Omental fat pad (tissue), 4 donors: ENCODE data around the gene CFAP77. TPM values are rescaled to one million over a fixed set of nuclear protein-coding genes. Genes with fewer than 3 reads are reported as not detected.

ENCODE experiments used
- ATAC-seq: fragments of 150-250 bp; one replicate; pipeline ENCODE4 v1.9.1; 2016; ENCODE audit warnings: mild to moderate bottlenecking, moderate library complexity; ENCODE audit not compliant: low FRiP score
- DNase-seq: peaks from one replicate; pipeline ENCODE4 v3.0.0-alpha.2; 2019; ENCODE audit warnings: low spot score
- total RNA-seq, 4 donors: library from RNA; depleted of rRNA; stranded (reverse); fragments of >200 nt; gene quantifications; one replicate each; pipeline ENCODE4 v1.1.0, GENCODE V29; 2016
- TF ChIP-seq, protein P1 (sequence below), 3 donors: fragments of 450-650 bp; IDR thresholded peaks; one replicate each; pipeline ENCODE4 v1.5.1; 2016 to 2017; ENCODE audit warnings: antibody characterized with exemption in 3 of 3, mild to moderate bottlenecking in 3 of 3, moderate library complexity in 2 of 3

Gene CFAP77
- total RNA-seq, 4 donors from 2014 or later = not detected

DNA sequence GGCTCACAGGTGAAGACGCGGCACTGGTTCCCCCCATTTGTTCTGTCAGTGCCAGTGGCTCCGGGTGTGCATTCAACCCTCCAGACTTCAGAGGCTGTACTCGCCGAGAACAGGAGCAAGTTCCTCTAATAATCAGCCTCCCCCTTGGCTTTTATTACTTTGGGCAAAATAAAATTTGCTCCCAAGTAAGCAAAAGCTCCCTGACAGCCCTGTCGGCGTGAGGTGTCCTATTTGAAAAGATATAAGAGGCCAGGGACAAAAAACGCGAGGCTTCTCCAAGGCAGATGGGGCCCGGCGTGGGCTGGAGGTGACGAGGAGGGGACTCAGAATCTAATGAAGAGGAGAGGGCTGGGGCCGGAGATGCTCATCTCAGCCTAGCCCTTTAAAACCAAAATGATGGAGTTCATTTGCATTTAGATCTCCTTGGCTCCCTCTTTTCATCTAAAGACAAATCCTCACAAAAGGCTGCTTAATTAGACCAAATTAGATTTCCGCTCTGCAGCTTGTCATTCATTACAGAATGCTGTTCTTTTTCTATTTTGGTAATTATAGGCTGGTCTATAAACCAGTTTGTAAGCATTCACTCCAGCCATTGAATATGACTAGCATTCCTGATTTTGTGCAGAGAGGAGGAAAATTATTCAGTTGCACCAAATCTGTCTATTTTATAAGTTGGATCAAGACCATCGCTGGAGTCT lies 68.5 kb downstream of the CFAP77 start:
- no peak for ATAC-seq
- DNase-seq = no peak
- TF ChIP-seq, protein P1, sequence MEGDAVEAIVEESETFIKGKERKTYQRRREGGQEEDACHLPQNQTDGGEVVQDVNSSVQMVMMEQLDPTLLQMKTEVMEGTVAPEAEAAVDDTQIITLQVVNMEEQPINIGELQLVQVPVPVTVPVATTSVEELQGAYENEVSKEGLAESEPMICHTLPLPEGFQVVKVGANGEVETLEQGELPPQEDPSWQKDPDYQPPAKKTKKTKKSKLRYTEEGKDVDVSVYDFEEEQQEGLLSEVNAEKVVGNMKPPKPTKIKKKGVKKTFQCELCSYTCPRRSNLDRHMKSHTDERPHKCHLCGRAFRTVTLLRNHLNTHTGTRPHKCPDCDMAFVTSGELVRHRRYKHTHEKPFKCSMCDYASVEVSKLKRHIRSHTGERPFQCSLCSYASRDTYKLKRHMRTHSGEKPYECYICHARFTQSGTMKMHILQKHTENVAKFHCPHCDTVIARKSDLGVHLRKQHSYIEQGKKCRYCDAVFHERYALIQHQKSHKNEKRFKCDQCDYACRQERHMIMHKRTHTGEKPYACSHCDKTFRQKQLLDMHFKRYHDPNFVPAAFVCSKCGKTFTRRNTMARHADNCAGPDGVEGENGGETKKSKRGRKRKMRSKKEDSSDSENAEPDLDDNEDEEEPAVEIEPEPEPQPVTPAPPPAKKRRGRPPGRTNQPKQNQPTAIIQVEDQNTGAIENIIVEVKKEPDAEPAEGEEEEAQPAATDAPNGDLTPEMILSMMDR (IDR thresholded peaks at IDR 0.05) = no peak

DNA sequence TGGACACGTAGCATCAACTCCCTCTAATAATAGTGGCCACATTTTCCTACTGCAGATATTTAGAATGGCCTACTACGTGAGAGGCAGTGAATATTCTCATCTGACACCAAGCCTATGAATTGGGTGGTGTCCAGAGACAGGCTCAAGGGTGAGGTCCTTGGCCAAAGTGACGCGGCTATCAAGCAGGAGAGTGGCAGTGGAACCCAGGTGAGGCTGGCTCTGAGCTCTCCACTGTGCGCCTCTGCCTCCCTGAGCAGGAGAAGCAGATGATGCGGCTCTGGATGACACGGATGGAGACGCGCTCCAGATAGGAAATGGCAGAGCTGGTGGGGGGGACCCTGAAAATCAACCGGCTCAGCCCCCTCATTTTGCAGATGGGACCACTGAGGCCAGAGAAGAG lies 69.7 kb downstream of the CFAP77 start:
- TF ChIP-seq, protein P1 (IDR thresholded peaks at IDR 0.05) = no peak
- ATAC-seq = no peak
- no peak for DNase-seq

DNA sequence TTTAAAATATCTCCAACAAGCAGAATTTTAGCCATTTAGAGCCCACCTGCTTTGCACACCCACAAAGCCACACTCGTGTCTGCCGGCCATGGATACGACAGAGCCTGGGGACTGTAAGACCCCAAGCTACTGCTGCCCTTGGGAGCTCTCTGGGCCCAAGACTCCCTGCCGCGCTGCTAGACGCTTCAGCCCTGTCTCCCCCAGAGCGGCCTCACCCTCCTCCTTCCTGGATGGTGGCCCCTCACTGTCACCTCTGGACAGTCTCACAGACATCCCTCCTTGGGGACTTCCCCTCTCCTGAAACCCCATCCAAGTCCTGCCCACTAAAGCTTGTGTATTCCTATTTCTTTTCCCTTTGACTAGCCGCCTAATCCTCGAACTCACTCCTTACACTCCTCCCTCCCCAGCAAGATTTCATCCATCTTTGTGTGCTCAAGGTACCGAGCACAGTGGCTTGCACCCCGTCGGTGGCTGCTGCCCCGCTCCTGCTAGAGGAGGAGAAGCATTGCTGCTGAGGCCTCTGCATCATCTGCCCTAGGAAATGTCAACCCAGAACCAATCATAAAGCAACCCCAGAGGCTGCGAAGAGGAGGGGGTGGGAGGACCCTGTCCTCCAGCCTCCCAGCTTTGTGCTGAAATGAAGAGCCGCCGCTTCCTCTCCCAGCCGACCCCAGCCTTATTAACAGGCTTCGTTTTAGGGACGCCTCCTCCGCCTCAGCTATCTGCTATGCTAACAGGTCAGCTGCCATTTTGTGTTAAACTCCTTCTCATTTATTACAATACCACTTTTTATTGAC lies 71.2 kb downstream of the CFAP77 start:
- TF ChIP-seq, protein P1 (IDR thresholded peaks at IDR 0.05) = no peak
- ATAC-seq (no peak), DNase-seq (no peak)

DNA sequence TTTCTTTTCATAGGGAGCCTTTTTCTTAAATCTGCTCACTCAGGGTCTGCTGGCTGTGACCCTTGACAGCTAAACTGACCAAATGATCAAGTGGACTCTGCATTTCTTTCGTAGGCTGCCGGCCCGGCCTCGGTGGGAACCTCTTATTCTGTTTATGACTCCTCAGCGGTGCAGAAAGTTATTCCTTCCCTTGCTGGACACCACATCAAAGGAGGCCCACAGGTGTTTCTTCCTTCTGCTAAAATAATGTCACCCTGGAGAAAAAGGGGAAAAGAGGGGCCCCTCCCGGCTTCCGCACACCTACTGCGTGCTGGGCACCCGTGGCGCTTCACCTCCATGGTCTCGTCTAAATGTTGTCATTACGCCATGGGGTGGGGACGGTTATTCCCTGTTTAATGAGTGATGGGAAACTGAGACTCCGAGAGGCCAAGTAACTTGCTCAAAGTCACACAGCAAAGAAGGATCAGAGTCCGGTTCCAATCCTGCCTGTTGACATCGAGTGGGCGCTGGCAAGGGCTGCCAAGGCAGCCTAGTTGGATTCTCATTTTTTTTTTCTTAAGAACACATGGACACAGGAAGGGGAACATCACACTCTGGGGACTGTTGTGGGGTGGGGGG lies 72.3 kb downstream of the CFAP77 start:
- ATAC-seq (no peak), DNase-seq (no peak)
- TF ChIP-seq, protein P1 (IDR thresholded peaks at IDR 0.05) = no peak

DNA sequence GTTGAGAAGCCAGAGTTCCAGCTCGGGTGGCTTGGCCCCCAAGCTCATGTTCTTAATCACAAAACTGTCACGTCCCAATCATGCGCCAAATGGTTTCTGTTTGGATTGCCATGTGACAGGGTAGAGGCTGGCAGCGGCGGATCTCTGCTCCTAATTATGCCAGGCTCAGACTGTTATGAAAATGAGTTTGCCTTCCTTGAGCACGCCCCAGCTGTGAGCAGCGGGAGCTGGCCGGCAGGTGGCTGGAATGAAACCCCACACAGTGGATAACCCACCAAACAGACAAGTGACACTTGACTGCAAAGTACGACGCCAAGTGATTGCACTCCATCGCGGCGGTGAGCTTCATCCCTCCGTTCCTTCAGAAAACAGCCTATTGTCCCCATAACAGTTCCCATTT lies 75.4 kb downstream of the CFAP77 start:
- no peak for DNase-seq
- TF ChIP-seq, protein P1 (IDR thresholded peaks at IDR 0.05) = no peak
- ATAC-seq = no peak

DNA sequence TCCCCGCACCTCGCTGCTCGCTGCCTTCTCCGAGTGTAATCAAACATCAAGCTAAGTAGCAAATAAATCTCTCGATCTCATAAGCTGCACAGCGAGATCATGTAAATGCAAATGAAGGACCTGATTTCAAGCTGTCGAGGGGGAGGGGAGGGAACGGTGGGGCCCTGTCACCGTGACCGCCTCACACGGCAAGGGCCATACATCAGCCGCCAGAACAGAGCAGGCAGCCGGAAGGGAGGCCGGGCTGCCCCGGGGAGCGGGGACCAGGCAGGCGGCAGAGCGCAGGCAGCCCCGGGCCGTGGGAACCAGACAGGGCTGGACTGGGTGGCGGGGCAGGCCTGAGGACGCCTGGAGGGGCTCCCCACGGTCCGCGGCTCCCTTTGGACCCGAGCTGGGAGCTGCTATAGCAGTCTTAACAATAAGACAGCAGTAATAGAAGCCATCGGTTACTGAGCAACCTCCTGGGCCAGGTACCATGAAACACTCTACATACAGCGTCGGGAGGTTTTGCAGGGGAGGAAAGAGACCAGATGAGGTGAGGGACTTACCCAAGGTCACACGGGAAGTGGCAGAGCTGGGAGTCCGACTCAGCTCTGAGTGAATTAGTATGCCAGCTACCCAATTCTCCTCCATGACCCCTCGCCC lies 76.8 kb downstream of the CFAP77 start:
- ATAC-seq (no peak), DNase-seq (no peak)
- TF ChIP-seq, protein P1 (IDR thresholded peaks at IDR 0.05) = no peak
